RWPE2 (cell line): ENCODE measurements around the gene ADAMTS17.

Experiments used
- ATAC-seq: fragments of 200-7000 bp; cut with Tn5 transposase; 3 replicates; pipeline ENCODE4 v1.9.1; 2021; ENCODE audit warnings: low read depth
- DNase-seq: peaks from one replicate; pipeline ENCODE4 v3.0.0-alpha.2; 2020; ENCODE audit warnings: low spot score
- H3K27ac ChIP-seq: fragments of 450-650 bp; 2 replicates; pipeline ENCODE4 v1.5.1; 2017; ENCODE audit warnings: mild to moderate bottlenecking; ENCODE audit not compliant: poor library complexity, severe bottlenecking
- H3K27me3 ChIP-seq: fragments of 250-450 bp; sonication (Bioruptor Pico); 2 replicates; pipeline ENCODE4 v1.5.1; 2021; ENCODE audit warnings: mild to moderate bottlenecking, moderate library complexity; ENCODE audit not compliant: insufficient read depth, poor library complexity, severe bottlenecking
- H3K36me3 ChIP-seq: fragments of 250-450 bp; sonication (Bioruptor Pico); 2 replicates; pipeline ENCODE4 v1.5.1; 2020; ENCODE audit warnings: low read depth, mild to moderate bottlenecking, moderate library complexity
- H3K4me1 ChIP-seq: fragments of 250-450 bp; sonication (Bioruptor Pico); 2 replicates; pipeline ENCODE4 v1.5.1; 2021; ENCODE audit warnings: mild to moderate bottlenecking, moderate library complexity; ENCODE audit not compliant: insufficient read depth, poor library complexity, severe bottlenecking
- H3K4me3 ChIP-seq: fragments of 250-450 bp; sonication (Bioruptor Pico); 2 replicates; pipeline ENCODE4 v1.5.1; 2021; ENCODE audit warnings: mild to moderate bottlenecking, moderate library complexity; ENCODE audit not compliant: severe bottlenecking
- H3K9me3 ChIP-seq: fragments of 250-450 bp; sonication (Bioruptor Pico); 2 replicates; pipeline ENCODE4 v1.5.1; 2021; ENCODE audit warnings: mild to moderate bottlenecking, moderate library complexity; ENCODE audit not compliant: severe bottlenecking
- CTCF ChIP-seq: fragments of 450-650 bp; IDR thresholded peaks from one replicate; pipeline ENCODE4 v1.5.1; 2017; ENCODE audit warnings: mild to moderate bottlenecking, moderate library complexity; ENCODE audit not compliant: poor library complexity, severe bottlenecking

Gene ADAMTS17

GRCh38 chr15:100310513-100311153 is 31.1 kb downstream of the ADAMTS17 start:
- Histone ChIP-seq H3K4me3 (no peak overlapping the region), H3K36me3 (no peaks in the 10 kb centered on the region), H3K9me3 (no peaks in the 10 kb centered on the region), H3K27ac (no peak overlapping the region), H3K27me3 (no peaks in the 10 kb centered on the region), H3K4me1 (peaks cover 10% of the 10 kb centered on the region)
- TF ChIP-seq CTCF = no peak
- ATAC-seq (no peak), DNase-seq (no peak)

- DNase-seq (no peak), ATAC-seq (no peak)
- H3K36me3 ChIP-seq = no peaks in the 10 kb centered on the region
- no peaks in the 10 kb centered on the region for H3K9me3 ChIP-seq
- no peaks in the 10 kb centered on the region for H3K27me3 ChIP-seq
- H3K4me3 ChIP-seq = no peak overlapping the region
- H3K4me1 ChIP-seq = peaks cover 10% of the 10 kb centered on the region
- H3K27ac ChIP-seq = no peak overlapping the region
- no peak for TF ChIP-seq CTCF
These were observed 31.8 kb downstream of the ADAMTS17 start for GRCh38 chr15:100310041-100310405.

- Histone ChIP-seq H3K4me1 (peaks cover 10% of the 10 kb centered on the region), H3K36me3 (no peaks in the 10 kb centered on the region), H3K4me3 (no peak overlapping the region), H3K27me3 (no peaks in the 10 kb centered on the region), H3K9me3 (no peaks in the 10 kb centered on the region), H3K27ac (no peak overlapping the region)
- ATAC-seq (no peak), DNase-seq (no peak)
- TF ChIP-seq CTCF = no peak
These were observed 32.4 kb downstream of the ADAMTS17 start for GRCh38 chr15:100309109-100310040.

GRCh38 chr15:100308608-100309007 is 33.2 kb downstream of the ADAMTS17 start:
- Histone ChIP-seq H3K4me1 (peaks cover 10% of the 10 kb centered on the region), H3K27me3 (no peaks in the 10 kb centered on the region), H3K9me3 (no peaks in the 10 kb centered on the region), H3K4me3 (no peak overlapping the region), H3K27ac (no peak overlapping the region), H3K36me3 (no peaks in the 10 kb centered on the region)
- no peak for TF ChIP-seq CTCF
- ATAC-seq (peak; percentile 40; the same call in 2 of the 3 replicates), DNase-seq (no peak)
